ENCODE results near the gene USP20. TPM values are rescaled to one million over a fixed set of nuclear protein-coding genes. Genes with fewer than 3 reads are reported as not detected.

USP20 gene
- total RNA-seq, 1 experiment from 2014 or later = 9.1 TPM

DNA sequence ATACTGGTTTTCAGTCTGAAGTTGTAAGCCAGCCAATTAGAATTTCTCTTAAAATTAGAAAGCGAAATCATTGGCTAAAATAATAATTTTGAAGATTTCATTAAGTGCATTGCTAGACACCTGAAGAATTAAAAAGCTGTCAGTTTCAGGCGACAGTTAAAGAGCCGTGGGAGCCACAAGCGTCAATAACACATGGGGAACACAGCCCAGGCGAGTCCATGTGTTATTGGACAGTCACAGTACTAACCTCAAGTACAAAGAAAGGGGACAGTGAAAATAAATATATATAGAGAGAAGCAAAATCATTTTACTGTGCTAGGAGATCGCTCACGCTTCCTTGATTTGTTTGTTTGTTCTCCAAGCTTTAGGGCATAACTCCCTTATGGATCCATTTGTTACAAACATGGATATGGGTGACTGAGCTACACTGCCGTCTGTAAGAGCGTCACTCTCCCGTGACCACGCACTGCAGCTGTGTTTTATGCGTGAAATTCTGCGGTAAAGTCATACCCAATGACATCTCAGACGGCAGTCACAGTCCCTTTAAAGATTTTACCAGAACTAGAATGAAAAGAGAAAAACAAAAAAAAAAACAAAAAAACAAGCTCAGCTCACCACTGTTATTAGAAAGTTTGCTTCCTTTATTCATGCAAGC lies 83.2 kb downstream of the USP20 start:
- no peak for DNase-seq (ENCODE audit: low read depth)

DNA sequence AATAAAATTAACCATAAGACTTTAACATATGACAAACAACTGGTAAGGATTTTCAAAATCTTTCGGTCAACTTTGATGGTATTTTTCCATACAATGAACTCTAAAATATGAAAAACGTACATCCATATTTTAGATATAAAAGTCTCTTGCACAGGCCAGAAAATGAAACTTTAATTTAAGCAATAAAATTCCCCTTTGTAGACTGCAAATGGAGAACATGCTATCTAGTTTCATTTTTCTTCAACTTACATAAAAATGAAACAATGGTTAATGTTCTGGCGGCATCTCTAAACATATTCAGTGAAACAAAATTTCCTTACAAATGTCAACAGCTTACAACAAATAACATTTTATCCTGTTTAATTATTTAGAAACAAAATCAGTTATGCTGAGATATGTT lies 84.0 kb downstream of the USP20 start:
- no peak for DNase-seq (ENCODE audit: low read depth)

DNA sequence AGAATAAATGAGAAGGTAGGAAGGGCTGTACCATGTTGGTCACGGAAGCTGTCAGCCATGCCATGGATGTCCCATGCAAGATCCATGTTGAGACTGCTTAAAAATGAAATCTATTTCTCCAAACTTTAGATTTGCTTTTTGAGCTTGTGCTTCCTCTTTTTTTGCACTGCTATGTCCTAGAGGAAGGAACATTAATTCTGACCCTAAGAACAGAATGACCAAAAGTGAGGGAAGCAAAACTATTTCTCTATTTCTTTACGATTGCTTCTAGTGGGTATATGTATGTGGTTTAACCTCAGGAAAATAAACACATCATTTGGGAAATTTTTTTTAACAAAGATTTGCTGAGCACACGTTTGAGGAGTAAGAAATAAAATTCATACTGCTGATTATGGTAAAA lies 84.6 kb downstream of the USP20 start:
- DNase-seq (ENCODE audit: low read depth) = no peak

DNA sequence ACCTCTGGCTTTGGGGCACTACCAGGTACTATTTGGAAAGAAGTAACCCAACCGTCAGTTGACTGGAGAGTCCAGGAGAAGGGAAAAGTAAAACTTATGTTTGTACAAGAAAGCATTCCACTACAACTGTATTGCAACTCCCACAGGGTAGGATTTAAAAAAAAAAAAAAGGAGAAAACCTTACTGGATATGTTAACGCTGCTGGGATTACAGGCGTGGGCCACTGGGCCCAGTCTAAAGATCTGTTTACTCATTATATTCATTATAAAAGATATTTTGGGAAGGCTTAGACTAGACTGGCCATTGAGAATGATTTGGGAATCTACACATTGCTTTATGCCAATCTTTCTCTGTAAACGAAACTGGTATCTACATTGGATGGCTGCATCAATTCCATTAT lies 86.6 kb downstream of the USP20 start:
- DNase-seq (ENCODE audit: low read depth) = no peak

DNA sequence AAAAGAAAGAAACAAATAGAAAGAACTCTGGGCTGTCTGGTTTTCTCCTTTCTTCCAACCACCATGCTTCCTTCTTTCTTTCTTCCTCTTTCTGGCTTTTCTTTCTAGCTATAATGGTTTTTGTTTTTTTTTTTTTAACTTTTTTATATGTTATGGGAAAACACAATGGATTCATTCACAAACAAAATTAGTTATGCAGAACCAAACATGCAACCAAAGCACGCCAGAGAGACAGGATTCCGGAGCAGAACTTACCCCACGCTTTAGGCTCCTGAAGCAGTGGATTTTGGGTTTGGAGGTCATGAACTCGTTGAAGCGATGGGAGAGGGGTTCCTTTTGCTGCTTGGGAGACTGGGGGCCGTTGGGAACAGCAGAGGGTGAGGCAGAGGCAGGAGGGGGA lies 88.3 kb downstream of the USP20 start:
- DNase-seq (ENCODE audit: low read depth) = no peak

DNA sequence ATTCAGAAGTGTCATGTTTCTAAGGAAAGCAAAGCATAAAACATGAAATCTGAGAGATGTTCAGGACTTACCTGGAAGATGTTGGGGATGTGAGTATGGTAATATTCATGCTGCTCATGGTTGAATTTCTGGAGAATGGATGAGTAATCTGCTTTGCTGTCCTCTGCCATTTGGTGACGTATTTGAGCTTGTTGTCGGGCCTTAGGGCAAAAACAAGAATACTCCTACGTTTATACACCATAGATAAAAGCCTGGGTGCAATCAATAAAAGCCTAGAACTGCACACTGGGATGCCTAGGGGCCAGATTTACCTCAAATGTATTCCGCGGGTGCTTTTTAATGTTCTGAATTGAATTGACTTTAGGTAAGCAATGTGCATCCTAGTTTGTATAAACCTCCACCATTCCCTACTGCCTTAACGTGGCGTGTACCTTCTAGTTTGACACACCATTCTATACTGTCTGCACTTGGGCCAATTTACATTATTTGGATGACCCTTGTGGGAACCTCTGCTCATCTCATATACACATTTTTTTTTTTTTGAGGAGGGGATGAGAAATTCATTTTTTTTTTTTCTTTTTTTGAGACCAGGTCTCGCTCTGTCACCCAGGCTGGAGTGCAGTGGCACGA lies 94.4 kb downstream of the USP20 start:
- DNase-seq (ENCODE audit: low read depth) = no peak

DNA sequence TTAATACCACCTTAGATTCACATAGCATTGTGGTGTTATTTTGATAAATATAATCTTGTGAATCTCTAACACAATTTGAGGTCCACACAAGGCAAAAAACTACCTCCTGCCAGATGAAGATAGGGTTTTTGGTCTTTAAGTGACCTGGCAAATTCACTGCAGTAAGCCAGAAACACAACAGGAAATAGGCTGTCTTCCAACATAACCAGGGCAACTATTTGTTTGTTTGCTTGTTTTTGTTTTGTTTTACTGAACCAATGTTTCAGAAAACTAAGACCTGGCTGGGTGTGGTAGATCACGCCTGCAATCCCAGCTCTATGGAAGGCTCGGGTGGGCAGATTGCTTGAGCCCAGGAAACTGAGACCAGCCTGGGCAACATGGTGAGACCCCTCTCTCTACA lies 95.5 kb downstream of the USP20 start:
- no peak for DNase-seq (ENCODE audit: low read depth)

Other genes with a start within 250 kb of the USP20 start
- gene C9orf50, start 214.4 kb upstream of the USP20 start, total RNA-seq (2014; rRNA removed; shearing (Covaris generic)) = not detected in 2 replicates
- 21.5 and 21.6 TPM in 2 replicates for gene NTMT1, start 209.3 kb upstream of the USP20 start, total RNA-seq (2014; rRNA removed; shearing (Covaris generic))
- gene ASB6, start 193.3 kb upstream of the USP20 start, total RNA-seq (2014; rRNA removed; shearing (Covaris generic)) = 4.4 and 8.0 TPM in 2 replicates
- gene PRRX2, start 169.8 kb upstream of the USP20 start, total RNA-seq (2014; rRNA removed; shearing (Covaris generic)) = 1.5 and 1.7 TPM in 2 replicates
- gene PTGES, start 82.4 kb upstream of the USP20 start, total RNA-seq (2014; rRNA removed; shearing (Covaris generic)) = 3.9 and 4.5 TPM in 2 replicates
- 12.7 and 16.2 TPM in 2 replicates for gene TOR1B, start 32.3 kb upstream of the USP20 start, total RNA-seq (2014; rRNA removed; shearing (Covaris generic))
- 30.9 and 31.8 TPM in 2 replicates for gene TOR1A, start 11.3 kb upstream of the USP20 start, total RNA-seq (2014; rRNA removed; shearing (Covaris generic))
- 127 and 128 TPM in 2 replicates for gene C9orf78, start 183 bp upstream of the USP20 start, total RNA-seq (2014; rRNA removed; shearing (Covaris generic))
- gene FNBP1, start 207.7 kb downstream of the USP20 start, total RNA-seq (2014; rRNA removed; shearing (Covaris generic)) = 15.8 and 18.2 TPM in 2 replicates
- gene GPR107, start 218.4 kb downstream of the USP20 start, total RNA-seq (2014; rRNA removed; shearing (Covaris generic)) = 16.6 and 19.9 TPM in 2 replicates

Measured in Daoy (cell line).